NB4 (cell line): ENCODE measurements around the gene ALCAM.

Source experiments
- DNase-seq: peaks from one replicate; pipeline ENCODE4 v3.0.0; 2010; ENCODE audit warnings: low read depth
- H3K4me3 ChIP-seq: one replicate; pipeline ENCODE4 v1.5.1; 2011; ENCODE audit warnings: mild to moderate bottlenecking, low read depth, low read length, moderate library complexity
- CTCF ChIP-seq: IDR thresholded peaks from one replicate; pipeline ENCODE4 v1.5.1; 2012; ENCODE audit warnings: low read depth, low read length
- MAX ChIP-seq: IDR thresholded peaks from 2 replicates; pipeline ENCODE4 v1.6.1; 2011; ENCODE audit warnings: low read depth, low read length
- MYC ChIP-seq: IDR thresholded peaks from 2 replicates; pipeline ENCODE4 v1.6.1; 2011; ENCODE audit warnings: low read depth, low read length
- POLR2A ChIP-seq: IDR thresholded peaks from 2 replicates; pipeline ENCODE4 v1.6.1; 2011; ENCODE audit warnings: mild to moderate bottlenecking; ENCODE audit not compliant: insufficient read length; ENCODE audit errors: extremely low read depth

Gene ALCAM

GRCh38 chr3:105417525-105418289 lies 51.0 kb downstream of the ALCAM start:
- no peak for DNase-seq
- no peak overlapping the region for H3K4me3 ChIP-seq
- TF ChIP-seq MYC (no peak), POLR2A (no peak), CTCF (no peak), MAX (no peak)

DNA sequence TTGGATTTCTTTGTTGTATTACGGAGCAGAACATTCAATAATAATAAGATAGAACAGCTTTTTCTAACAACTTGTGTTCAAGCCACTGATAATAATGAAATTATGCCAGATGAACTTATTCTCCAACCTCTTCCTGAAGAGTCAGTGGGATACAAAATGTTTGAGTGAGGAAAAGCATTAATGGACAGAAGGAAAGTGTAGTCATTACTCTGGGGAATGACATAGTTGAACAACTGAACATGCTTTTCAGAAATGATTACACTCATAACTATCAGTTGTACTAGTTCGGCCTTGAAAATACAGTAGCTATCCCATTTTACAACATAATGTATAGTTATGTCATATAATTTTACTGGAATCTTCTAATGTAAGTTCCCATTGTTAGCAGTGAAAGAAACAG lies 55.9 kb downstream of the ALCAM start:
- TF ChIP-seq POLR2A: no peak
- TF ChIP-seq MYC: no peak
- TF ChIP-seq MAX: no peak
- no peak for TF ChIP-seq CTCF
- DNase-seq: no peak
- no peak overlapping the region for H3K4me3 ChIP-seq

- no peak for DNase-seq
- H3K4me3 ChIP-seq: no peak overlapping the region
- TF ChIP-seq CTCF: no peak
Observed at GRCh38 chr3:105423397-105423796, 56.7 kb downstream of the ALCAM start.

DNA sequence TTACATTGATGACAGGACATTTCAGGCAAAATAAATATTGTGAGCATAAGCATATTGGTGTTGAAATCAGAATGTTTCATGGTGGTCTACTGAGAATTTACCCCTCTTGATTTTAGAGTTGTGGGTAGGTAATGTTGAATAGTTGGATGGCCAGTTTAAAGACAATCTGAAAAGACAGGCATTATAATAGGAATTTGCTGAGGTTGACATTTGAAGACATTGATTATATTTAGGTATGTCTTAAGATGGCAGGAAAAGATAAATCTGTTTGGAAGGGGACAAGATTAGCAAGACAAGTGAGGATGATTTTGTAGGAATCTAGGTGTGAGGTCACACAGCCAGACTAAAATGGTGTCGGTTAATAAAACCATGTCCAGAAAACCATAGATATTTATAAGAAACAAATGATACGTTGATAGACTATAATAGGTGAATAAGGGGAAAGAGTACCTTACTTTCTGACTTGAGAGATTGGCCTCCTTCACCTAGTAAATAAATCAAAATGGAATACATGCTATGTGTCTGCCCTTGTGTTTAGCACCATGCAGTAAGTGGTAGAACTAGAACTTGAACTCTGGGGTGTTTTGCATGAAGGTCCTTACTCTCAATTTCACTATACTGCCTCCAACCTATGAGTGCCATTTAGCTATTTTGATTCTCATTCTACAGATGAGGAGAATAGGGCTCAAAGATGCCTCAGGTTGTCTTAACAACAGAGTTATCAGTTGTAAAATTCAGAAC lies 57.9 kb downstream of the ALCAM start:
- DNase-seq: no peak
- no peak overlapping the region for H3K4me3 ChIP-seq
- TF ChIP-seq POLR2A: no peak

DNA sequence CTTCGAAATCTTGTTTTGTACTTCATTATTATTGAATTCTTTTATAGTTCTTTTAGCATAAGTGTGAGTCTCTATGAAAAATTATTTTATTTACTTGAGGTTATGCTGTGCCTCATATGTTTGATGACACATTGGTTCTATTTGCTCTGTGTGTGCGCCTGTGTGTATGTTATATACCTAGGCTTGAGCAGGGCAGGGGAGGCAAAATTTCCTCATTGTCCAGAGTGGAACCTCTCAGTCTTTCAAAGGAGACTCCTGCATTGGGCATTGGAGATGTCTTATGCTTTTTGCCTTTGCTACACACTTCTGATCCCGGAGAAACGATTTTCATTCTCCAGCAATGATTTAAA lies 58.4 kb downstream of the ALCAM start:
- H3K4me3 ChIP-seq: no peak overlapping the region
- TF ChIP-seq CTCF (no peak), POLR2A (no peak), MAX (no peak), MYC (no peak)
- DNase-seq: no peak

DNA sequence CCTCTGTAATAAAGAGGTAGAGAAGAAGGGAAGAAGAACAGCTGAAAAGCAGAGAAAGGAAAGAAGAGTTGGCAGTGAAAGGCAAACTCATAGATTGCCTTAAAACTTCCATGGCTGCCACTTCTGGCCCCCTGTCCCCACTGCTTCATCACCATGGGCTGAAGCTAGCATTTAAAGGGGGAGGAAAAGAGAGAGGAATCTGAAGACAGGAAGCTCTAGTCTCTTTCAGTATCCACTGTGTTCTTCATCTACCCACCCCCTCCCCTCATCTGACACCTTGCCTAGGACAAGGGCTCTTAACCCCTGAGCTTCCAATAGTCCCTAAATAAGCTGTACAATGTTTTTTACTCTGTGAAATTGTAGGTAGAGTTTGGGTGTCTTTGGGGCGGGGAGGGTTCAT lies 60.6 kb downstream of the ALCAM start:
- H3K4me3 ChIP-seq: no peak overlapping the region
- no peak for DNase-seq
- no peak for TF ChIP-seq CTCF
- no peak for TF ChIP-seq POLR2A
- TF ChIP-seq MYC: no peak
- no peak for TF ChIP-seq MAX
